ENCODE results near the gene PRSS16. TPM values are rescaled to one million over a fixed set of nuclear protein-coding genes. Genes with fewer than 3 reads are reported as not detected.

The PRSS16 gene
- total and polyA plus RNA-seq, 3 experiments from 2014 or later, result 0.35 to 1.5 (median 0.55) TPM

DNA sequence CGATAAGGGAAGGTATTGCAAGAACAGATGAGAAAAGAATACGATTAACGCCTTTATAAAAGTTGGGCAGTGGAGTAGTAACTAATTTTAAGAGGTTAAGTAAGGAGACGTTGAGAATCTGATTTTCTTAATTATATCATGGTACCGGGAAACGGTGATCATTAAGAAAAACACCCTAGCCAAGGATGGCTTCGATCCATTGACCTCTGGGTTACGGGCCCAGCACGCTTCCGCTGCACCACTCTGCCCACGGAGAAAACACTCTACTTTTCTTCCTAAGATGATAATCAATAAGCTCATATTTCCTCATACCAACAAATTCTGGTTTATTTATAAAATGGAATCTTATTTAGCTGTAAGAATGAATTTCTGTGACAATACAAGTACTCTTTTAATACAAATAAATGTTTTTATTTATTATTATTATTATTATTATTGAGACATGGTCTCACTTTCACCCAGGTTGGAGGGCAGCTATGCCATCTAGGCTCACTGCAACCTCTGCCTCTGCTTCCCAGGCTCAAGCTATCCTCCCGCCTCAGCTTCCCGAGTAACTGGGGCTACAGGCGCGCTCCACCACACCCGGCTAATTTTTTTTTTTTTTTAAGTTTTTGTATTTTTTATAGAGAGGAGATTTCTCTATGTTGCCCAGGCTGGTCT is 56.2 kb downstream of the PRSS16 start:
- peaks cover 25% of the 10 kb centered on the region for H3K27me3 ChIP-seq (ENCODE audit: insufficient read depth, low read length, poor library complexity, severe bottlenecking)

More for the DNA sequence above, 56.2 kb downstream of the PRSS16 start:
- ChIA-PET CTCF (interaction anchor here (0.9 kb wide), 1 partner anchor 9 kb away, joined by 3 read pairs; the partner anchor contains the start of gene POM121L2), POLR2A (no interaction called here)
- no peak for DNase-seq
- Histone ChIP-seq H3K4me1 (ENCODE audit: insufficient read depth, low read length) (no peaks in the 10 kb centered on the region), H3K9me3 (ENCODE audit: low read length) (no peaks in the 10 kb centered on the region), H3K4me3 (ENCODE audit: low read length) (no peak overlapping the region), H3K36me3 (ENCODE audit: insufficient read depth, low read length) (no peaks in the 10 kb centered on the region), H3K27ac (ENCODE audit: low read depth, low read length) (no peak overlapping the region)
- no peaks in the 10 kb centered on the region for H3K4me1 Mint-ChIP-seq
- peaks cover 0 to 24% (median 13%) of the 10 kb centered on the region in 5 donors for H3K9me3 Mint-ChIP-seq
- no peak overlapping the region for H3K4me3 Mint-ChIP-seq
- H3K27me3 Mint-ChIP-seq, result peaks cover 59 to 90% of the 10 kb centered on the region in 2 donors
- H3K27ac Mint-ChIP-seq, result no peak overlapping the region
- H3K36me3 Mint-ChIP-seq, result peaks cover 0 to 3% (median 2%) of the 10 kb centered on the region in 3 donors

Other genes starting within 250 kb of the PRSS16 start
- not detected for gene POM121L2, start 64.6 kb downstream of the PRSS16 start, total RNA-seq
- gene POM121L2, start 64.6 kb downstream of the PRSS16 start, polyA plus RNA-seq, result not detected
- 1 to 10 TPM; 2.9 to 3.7 TPM for gene ZNF391, start 141.1 kb downstream of the PRSS16 start, total RNA-seq
- gene ZNF391, start 141.1 kb downstream of the PRSS16 start, polyA plus RNA-seq, result 1.6 TPM
- 10 to 100 TPM in 1 of 2 experiments, 1 to 10 TPM in 1; 9.7 to 10.0 TPM for gene ZNF184, start 225.4 kb downstream of the PRSS16 start, total RNA-seq
- gene ZNF184, start 225.4 kb downstream of the PRSS16 start, polyA plus RNA-seq, result 10.8 TPM